ENCODE data around the gene NEUROD2. TPM values are rescaled to one million over a fixed set of nuclear protein-coding genes. Genes with fewer than 3 reads are reported as not detected.

NEUROD2 gene
- polyA plus RNA-seq, 10 donors = 0.01 to 0.22 (median 0.06) TPM; not detected in 2

DNA sequence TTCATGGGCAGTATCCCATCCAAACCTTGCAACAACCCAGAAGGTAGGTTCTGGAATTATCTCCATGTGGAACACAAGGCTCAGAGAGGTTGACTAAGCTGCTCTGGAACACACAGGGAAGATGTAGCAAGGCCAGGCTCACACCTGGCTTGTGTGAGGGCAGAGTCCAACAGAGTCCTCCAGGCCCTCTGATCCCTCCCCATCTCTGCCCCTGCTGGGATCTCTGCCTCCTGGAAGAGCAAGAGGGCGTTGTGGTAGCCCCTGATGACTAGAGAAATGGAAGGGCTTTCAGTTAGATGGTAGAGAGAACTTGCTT is 12.0 kb upstream of the NEUROD2 start:
- DNase-seq = no peak

DNA sequence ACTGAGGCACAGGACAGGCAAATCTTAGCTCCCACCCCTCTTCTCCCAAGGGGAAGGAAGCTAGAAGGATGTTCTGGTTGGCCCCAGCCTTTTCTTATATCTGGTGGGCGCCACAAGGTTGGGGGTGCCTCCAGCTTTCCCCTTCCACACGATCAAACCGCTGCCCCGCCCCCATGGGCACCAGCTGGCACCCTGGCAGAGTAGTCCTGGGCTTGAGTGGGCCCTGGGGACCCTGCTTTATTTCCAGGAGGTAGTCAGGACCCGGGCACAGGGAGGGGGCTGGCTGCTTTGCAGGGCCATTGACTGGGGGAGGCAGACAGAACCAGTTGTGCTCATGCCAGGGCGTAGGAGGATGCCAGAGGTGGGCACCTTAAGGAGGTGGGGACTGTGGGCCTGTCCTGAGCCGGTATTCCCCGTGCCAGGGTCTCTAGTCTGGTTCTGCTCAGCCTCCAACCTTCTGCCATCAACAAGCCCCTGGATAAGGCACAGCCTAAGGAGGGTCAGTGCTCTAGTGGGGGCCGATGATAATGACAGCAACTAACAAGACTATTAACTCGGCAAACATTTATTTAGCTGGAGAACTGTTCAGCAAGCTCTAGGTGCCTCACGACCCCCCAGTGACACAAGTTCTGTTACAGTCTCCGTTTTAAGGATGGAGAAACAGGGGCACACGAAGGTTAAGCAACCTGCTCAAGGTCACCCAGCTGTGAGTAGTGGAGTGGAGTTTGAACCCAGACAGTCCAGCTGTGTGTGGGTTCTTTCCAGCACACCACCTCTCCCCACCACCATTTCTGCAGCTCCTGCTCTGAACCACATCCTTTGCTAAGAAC is 11.5 kb upstream of the NEUROD2 start:
- no peak for DNase-seq

DNA sequence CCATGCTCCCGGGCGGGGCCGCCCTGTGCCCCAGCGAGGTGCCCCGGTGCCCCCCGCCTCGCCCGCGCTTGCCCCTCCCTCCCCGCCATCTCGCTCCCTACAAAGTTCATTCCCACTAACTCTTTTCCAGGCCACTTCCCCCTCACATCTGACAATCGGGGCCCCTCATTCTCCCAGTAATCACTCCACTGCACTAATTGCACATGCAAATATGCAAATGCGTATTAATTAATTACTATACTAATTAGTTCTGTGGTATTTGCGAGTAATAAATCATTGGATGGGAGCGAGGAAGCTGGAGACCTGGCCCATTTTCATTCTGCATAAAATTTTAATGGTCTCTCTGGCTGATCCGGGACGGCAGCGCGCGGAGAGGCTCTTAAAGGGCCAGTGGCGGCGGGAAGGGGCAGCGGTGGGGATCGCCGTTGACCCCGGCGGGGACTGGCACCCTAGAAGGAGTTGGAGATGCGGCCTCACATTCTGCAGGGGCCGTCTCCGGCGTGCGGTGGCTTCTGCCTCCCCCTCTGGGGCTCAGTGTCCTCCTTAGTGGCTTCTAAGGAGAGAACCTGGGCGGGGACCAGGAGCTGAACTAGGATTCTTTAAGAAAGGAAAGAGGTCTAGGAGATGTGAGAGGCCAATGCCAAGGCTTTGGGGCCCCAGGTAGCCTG is 10.7 kb upstream of the NEUROD2 start:
- DNase-seq = peak in 1 of 3 donors; percentile 56

DNA sequence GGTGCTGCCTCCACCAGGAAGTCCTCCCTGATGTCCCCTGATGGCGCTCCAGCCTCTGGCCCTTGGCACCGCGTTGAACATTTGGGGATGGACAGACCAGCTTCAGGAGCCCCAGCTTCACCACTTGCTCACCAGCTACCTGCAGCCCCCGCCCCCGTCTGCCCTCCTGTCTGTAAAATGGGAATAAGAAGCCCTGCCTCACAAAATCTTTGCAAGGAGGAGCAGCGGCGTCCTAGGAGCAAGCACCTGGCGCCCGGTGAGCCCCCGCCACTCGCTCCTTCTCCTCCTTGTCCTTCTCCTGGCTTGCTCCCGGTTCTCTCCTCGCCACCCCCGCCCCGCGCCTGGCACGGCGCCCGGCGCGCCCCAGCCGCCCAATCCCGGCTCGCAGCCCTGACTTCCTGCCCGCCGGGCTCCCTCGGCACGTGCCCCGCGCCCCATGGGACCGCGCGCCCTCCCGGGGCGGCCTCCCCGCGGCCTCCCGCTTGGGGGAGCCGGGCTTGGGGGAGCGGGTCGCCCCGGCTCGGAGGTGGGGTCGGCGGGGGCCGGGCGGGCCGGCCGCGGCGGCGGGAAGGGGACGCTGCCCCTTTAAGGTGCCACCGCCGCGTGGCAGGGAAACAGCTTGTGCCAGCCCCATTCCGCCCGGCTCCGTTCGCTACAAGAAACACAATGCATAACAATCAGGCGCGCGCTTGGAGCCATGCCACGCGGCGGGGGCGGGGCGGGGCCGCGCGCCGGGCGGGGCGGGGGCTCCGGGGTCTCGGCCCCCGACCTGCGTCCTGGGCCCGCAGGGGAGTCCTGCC is 9.9 kb upstream of the NEUROD2 start:
- DNase-seq = peak in 1 of 3 donors; percentile 49

DNA sequence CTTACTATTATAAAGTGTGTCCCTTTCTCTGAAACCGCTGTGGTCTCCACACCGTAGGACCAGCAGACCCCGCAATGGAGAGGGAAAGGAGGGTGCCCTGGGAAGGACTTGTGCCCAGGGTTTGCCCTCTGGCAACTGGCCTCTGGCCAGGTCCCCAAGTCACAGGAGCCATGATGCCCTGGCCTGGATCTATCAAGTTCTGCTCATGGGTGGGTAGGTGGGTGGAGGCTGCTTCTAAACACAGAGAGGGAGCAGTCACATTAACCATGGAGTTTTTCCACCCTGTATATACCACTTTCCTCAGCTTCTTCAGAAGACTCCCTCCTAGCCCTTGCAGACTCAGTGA is 9.4 kb upstream of the NEUROD2 start:
- DNase-seq = no peak

DNA sequence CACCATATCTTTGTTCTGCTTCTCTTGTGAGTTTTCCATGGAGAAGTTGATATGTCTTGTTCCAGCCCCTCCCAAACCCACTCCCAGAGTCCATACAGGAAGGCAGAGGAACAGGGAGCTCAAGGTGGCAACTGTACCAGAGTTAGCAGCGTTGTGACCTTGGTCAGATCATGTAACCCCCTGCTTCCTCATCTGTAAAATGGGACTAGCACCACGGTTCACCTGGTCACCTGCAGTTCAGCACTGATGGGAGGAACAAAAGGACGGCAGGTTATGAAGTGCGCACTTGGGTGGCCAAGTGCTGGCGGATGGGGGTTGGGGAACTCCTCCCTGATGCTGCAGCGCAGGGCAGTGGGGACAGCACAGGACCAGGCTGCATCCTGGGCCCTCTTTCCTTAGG is 7.7 kb upstream of the NEUROD2 start:
- DNase-seq = no peak

DNA sequence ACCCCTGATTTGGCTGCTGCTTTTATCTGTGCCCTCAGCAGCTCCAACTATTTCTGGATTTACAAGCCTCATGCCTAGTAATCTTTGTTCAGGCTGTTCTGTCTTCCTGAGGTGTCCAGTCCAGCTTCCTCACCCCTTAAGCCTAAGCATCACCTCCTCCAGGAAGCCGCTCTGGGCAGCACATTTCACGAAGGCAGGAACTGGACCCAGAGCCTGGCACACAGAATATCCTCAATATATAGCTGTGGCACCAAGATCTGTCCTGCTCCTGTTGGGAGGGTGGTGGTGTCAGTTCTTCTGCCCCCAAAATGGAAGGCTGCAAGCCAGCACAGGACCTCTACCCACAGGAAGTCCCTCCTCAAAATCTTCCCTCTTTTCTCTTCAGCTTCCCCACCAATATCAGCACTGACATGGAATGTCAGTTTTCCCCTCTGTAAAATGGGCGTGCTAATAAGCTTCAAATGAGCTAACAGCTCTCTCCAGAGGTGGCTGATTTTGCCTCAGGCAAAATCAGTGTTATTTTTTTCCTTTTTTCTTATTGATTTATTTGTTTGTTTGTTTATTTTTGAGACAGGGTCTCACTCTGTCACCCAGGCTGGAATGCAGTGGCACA is 6.9 kb upstream of the NEUROD2 start:
- no peak for DNase-seq

DNA sequence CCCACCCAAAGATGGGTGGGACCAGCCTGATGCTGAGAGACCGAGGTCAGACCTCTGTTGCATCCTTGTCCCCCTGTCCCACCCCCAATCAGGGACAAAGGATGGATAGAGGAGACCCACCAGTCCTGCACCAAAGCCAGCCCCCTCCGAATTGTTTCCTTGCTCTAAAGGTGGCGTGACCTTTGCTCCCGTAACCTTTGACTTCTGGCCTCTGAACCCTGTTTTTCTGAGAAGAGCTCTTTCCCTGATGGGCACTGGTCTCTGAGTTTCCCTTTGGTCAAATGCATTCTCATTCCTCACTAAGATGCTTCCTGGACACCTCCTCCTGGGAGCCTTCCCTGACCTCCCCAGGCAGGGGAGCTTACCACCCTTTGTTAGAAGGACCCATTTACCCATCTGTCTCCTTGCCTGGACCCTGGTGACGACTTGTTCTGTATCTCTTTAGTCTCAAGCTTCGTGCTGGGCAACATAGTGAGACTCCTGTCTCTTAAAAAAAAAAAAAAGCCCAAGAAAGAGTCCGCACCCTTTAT is 5.3 kb upstream of the NEUROD2 start:
- DNase-seq = no peak

DNA sequence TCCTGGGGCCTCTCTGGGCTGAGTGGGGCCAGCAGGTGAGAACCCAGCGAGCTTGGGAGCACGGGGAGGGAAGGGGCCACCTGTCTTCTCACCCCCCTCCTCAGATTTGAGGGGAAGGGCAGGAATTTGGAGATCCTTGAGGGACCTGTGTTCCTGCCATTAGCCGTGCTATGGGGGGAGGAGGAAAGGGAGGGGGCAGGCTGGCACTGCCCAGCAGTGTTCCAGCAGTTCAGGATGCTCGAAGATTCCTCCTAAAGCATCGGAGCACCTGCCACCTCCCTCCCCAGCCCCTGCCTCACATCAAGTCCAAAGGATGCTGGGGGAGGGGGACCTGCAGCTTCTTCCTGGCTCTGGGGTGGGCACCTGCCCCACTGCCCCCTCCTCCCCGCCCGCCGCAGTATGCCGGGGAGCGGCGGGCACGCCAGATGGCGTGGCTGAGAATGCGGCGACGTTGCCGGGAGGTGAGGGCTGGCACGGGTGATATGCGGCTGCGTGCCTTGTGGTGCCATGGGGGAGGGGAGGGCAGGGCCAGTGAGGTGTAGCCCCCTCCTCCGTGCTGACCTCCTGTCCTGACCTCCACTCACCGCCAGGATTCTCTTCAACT is 4.7 kb upstream of the NEUROD2 start:
- no peak for DNase-seq

DNA sequence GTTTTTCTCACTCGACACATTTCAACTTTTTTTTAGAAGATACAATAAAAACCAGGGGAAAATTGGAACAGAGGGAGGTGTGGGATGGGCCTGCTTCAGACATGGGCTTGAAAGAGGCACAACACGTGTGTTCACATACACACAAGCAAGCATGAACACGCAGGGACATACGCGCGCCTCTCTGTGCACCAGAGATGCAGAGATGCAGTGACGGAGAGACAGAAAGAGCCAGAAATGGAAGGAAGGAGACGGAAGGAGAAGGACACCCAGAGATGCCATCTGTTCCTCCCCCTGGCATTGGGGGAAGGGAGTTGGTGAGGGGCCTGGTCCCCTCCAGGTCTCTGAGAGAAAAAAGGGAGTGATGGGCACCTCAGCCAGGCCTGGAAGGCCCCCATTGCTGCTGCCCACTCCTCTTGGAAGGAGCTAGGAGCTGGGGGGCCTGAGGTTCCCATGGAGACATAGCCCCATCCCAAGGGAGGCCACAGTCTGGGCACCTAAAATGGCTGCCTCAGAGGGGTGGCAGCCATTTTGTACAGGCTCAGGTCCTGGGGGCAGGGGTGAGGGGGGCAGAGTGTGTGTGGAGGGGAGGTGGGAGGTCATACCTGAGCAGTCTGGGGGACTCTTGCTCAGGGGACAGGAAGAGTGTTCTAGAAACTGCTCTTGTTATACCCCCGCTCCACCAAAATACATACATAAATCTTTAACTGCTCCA is 3.8 kb upstream of the NEUROD2 start:
- no peak for DNase-seq

DNA sequence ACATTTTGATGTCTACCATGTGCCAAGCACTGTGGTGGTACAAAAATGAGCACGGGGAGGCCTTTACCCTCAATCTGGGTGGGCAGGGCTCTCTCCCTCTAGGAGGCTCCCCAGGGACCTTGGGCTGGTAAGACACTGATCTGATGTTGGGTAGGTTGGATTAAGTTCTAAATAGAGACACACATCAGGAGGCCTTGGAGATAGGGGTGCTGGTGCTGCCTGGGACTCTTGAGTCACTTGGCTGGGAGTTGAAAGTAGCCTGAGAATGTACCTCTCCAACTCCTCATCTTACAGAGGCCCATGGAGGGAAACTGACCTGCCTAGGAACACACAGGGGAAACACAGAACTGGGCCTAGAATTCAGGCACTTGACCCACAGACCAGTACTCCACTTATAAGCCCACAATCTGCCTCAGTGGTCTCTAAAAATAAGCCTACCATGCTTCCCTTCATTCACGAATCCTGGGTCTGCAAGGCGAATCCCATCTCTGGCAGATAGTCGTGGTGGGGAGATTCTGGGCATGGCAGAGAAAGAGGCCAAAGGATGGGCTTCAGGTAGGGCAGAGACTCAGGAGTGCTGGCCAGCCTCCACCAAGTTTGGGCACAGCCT is 1.8 kb upstream of the NEUROD2 start:
- DNase-seq = no peak

DNA sequence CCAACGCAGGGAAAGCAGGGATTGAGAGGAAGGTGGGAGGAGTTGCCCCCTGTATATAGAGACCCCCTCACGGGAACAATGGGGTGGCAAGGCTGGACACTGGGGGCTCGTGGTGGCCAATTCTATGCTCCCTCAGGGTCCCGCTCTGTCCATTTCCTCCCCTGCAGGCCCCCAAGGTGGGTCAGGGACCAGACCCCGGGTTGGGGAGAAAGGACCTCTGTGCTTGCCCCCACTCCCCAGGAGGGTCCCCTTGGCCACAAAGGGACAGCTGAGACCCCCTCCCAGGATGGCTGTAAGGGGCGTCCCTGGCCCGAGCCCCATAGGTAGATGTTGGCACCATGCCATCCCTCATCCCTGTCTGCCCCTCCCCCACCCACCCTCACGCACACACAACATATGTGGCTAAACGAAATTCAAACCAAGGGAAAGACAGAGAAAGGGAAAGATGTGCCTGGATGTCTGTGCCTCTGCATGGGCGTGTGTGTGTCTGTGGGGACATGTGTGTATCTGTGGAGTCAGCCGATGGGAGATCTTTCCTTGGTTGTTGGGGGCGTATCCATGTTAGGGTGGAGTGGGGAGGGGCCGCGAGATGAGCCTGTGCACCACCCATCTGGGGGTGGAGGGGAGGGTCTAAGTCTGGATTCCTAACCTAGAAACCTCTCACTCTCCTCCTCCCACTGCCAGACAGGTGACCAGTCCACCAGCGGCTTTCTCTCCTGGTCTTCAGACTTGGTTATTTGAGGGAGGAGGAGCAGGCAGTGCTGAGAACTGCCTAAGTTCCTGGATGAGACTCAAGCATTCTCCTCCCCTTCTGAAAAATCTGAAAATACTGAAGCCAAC is 642 bp upstream of the NEUROD2 start:
- peak in 1 of 3 donors; percentile 4 for DNase-seq

DNA sequence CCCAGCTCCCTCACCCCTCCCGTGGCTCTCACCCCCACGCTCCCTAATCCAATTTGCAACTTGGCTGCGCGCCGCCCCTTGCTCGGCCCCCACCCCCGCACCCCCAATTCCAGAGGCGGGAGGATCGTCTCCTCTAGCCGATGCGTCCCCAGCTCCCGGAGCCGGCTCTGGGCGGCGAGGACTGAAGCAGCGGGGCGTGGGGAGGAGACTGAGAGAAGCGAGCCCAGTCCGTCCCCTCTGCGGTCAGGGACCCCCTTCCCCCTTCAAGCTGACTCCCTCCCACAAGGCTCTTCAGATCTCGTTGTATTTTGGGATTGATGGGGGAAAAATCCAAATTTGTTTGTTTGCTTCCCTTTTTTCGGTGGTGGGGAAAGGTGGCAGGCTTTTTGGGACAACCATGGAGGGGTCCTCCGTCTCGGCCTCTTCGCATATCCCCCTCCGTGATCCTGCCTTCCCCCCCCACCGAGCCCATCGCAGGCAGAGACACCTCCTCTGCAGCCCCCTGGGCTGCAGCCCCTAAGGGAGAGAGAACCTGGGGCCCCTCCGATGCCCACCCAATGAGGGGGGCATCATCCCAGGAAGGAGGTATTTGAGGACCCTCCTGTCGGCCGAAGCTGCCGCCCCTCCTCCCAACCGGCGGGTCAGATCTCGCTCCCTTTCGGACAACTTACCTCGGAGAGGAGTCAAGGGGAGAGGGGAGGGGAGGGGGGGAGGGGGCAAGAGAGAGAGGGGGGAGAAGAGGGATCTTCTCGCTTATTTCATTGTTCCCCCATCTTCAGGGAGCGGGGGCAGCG is 466 bp downstream of the NEUROD2 start:
- DNase-seq = peak in 1 of 3 donors; percentile 10

DNA sequence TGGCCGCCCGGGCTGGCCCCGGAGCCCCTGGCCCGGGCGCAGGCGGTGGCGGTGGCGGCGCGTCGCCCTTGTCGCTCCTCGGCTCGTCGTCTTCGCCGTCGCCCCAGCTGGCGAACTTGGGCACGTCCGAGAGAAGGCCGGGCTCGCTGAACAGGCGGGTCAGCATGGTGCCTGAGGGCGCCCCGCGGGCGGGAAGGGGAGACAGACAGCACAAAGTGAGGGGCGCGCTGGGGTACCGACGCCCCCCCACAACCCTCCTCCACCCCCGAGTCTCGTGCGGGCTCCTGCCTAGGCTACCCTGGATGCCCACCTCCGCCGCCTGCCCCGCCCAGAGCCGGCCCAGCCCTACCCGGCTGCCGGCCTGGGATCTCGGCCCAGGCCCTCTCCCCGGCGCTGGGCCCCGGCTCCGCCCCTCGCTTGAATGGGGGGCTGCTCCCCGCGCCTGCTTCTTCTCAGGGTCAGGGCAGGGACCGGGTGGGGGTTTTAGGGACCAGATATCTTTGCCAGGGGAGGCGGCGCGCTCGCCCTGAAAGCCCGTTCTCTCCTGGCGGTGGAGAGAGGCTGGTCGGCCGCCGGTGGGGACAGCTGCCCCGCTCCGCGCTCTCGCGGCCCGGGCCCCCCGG is 1.2 kb downstream of the NEUROD2 start:
- DNase-seq = peak in 1 of 3 donors; percentile 10

DNA sequence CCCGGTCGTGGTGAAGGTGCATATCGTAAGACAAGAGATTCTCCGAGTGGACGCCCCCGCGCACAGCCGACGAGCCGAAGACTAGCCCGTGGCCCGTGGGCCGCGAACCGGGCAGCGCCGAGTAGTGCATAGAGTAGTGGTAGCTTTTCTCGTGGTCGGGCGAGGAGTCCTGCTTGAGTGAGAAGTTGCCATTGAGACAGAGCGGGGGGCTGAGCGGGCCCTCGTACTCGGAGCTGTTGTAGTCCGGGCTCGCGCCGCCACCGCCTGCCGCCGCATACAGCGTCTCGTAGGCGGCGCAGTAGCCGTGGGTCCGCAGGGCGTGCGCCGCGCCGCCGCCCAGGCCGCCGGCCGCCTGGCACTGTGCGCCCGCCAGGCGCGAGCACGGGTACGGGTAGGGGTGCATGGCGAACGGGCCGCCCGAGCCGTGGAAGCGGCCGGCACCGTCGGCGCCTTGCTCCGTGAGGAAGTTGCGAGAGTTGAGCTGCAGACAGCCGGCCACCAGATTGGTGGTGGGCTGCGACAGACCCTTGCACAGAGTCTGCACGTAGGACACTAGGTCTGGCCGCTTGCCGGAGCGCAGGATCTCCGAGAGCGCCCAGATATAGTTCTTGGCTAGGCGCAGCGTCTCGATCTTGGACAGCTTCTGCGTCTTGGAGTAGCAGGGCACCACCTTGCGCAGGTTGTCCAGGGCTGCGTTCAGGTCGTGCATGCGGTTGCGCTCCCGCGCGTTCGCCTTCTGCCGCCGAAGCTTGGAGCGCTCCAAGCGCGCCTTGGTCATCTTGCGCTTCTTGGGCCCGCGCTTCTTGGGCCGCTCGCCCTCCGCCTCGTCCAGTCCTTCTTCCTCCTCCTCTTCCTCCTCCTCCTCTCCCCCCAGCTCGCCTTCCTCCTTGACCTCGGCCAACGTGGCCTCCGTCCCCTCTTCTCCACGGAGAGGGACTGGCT is 2.0 kb downstream of the NEUROD2 start:
- DNase-seq = no peak

DNA sequence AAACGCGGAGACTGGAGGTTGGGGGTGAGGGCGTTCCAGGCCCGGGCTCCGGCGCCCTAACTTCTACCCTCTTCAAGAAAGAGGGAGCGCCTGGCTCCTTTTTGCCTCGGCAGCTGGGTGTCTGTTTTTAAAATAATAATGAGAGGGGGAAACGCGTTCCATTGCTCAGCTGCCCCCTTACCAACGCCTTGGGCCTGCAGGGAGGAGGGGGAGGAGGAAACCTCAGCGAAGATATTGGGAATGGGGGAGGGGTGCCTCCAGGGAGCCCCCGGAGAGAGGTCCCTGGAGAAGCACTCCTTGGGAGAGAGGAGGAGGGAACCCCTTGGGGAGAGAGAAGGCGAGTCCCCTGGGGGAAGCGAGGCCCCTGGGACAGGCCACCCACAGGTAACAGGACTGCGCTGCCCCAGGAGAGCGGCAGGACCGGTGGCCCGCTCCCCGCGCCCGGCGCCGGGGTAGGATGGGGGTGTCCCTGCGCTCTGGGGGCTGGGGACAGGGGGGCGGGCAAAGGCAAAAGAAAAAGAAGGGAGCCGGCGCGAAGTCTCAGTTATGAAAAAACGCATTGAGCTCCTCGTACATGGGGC is 2.7 kb downstream of the NEUROD2 start:
- DNase-seq = no peak

Data from muscle of back (tissue), 11 donors.